Ishikawa (cell line): Measurements from ENCODE around the gene S100G.
A peak's percentile ranks its signal among the peaks of the same experiment; 100 is the strongest.

ENCODE experiments used
- CEBPB ChIP-seq: IDR thresholded peaks from 2 replicates; pipeline ENCODE4 v1.6.1; 2012
- CREB1 ChIP-seq: IDR thresholded peaks from 2 replicates; pipeline ENCODE4 v1.6.1; 2012; ENCODE audit warnings: low read depth
- EGR1 ChIP-seq: IDR thresholded peaks from 2 replicates; pipeline ENCODE4 v1.6.1; 2012
- EP300 ChIP-seq: IDR thresholded peaks from 2 replicates; pipeline ENCODE4 v1.6.1; 2012; ENCODE audit warnings: borderline replicate concordance
- FOXM1 ChIP-seq: IDR thresholded peaks from 2 replicates; pipeline ENCODE4 v1.6.1; 2012; ENCODE audit warnings: low read depth, borderline replicate concordance
- MAX ChIP-seq: IDR thresholded peaks from 2 replicates; pipeline ENCODE4 v1.6.1; 2012
- NFIC ChIP-seq: IDR thresholded peaks from 2 replicates; pipeline ENCODE4 v1.6.1; 2012
- RAD21 ChIP-seq: IDR thresholded peaks from 2 replicates; pipeline ENCODE4 v1.6.1; 2012; ENCODE audit warnings: low read depth
- REST ChIP-seq: IDR thresholded peaks from 2 replicates; pipeline ENCODE4 v1.6.1; 2012; ENCODE audit warnings: low read depth, mild to moderate bottlenecking
- TAF1 ChIP-seq: IDR thresholded peaks from 2 replicates; pipeline ENCODE4 v1.6.1; 2012; ENCODE audit warnings: low read depth, mild to moderate bottlenecking
- TCF12 ChIP-seq: IDR thresholded peaks from 2 replicates; pipeline ENCODE4 v1.6.1; 2012; ENCODE audit warnings: low read depth
- TEAD4 ChIP-seq: IDR thresholded peaks from 2 replicates; pipeline ENCODE4 v1.6.1; 2012
- USF1 ChIP-seq: IDR thresholded peaks from 2 replicates; pipeline ENCODE4 v1.6.1; 2012
- YY1 ChIP-seq: IDR thresholded peaks from 2 replicates; pipeline ENCODE4 v1.6.1; 2012; ENCODE audit warnings: low read depth
- ZBTB7A ChIP-seq: IDR thresholded peaks from 2 replicates; pipeline ENCODE4 v1.6.1; 2012; ENCODE audit warnings: low read depth

S100G gene

GRCh38 chrX:16653424-16653823, 3.5 kb downstream of the S100G start:
- TF ChIP-seq MAX, result no peak
- no peak for TF ChIP-seq USF1
- TF ChIP-seq NFIC, result no peak
- TF ChIP-seq FOXM1, result no peak

GRCh38 chrX:16654093-16654492, 4.1 kb downstream of the S100G start:
- TF ChIP-seq CREB1 (no peak), TEAD4 (no peak), REST (no peak), TAF1 (no peak), EP300 (no peak), MAX (no peak), CEBPB (no peak), RAD21 (no peak), NFIC (no peak), TCF12 (no peak), USF1 (no peak), EGR1 (no peak), ZBTB7A (no peak), YY1 (no peak), FOXM1 (no peak)

GRCh38 chrX:16658284-16658683, 8.3 kb downstream of the S100G start:
- no peak for TF ChIP-seq TAF1
- no peak for TF ChIP-seq CREB1
- no peak for TF ChIP-seq TCF12
- no peak for TF ChIP-seq MAX
- TF ChIP-seq REST, result no peak
- no peak for TF ChIP-seq NFIC
- no peak for TF ChIP-seq CEBPB
- no peak for TF ChIP-seq ZBTB7A
- no peak for TF ChIP-seq RAD21
- no peak for TF ChIP-seq TEAD4
- no peak for TF ChIP-seq USF1
- no peak for TF ChIP-seq YY1
- no peak for TF ChIP-seq EP300
- no peak for TF ChIP-seq EGR1
- no peak for TF ChIP-seq FOXM1

- TF ChIP-seq TEAD4, result peak; percentile 37
- no peak for TF ChIP-seq FOXM1
- TF ChIP-seq EP300, result no peak
- no peak for TF ChIP-seq REST
- no peak for TF ChIP-seq RAD21
Observed at GRCh38 chrX:16659321-16659720, 9.4 kb downstream of the S100G start.

GRCh38 chrX:16661495-16661894, 11.5 kb downstream of the S100G start:
- no peak for TF ChIP-seq REST
- TF ChIP-seq EGR1, result no peak
- no peak for TF ChIP-seq USF1
- no peak for TF ChIP-seq CEBPB
- no peak for TF ChIP-seq NFIC
- no peak for TF ChIP-seq EP300
- TF ChIP-seq ZBTB7A, result no peak
